NCI-H460 (cell line): ENCODE data around the gene CENPC. TPM values are rescaled to one million over a fixed set of nuclear protein-coding genes. Genes with fewer than 3 reads are reported as not detected.
"Not testable (repeated sequence)": the region's sequence is repeated elsewhere in the genome, so short reads cannot be mapped to it uniquely, and the experiment has no call there.

Source experiments
- DNase-seq: peaks from one replicate; pipeline ENCODE4 v3.0.0-alpha.2; 2016; ENCODE audit warnings: low read depth; ENCODE audit errors: extremely low read depth
- total RNA-seq: library from RNA; depleted of rRNA; stranded (reverse); fragments of >200 nt; shearing (Covaris generic); gene quantifications from 2 replicates; pipeline ENCODE4 v1.2.3, GENCODE V29; 2014

The CENPC gene
- total RNA-seq, 1 experiment from 2014 or later, result 13.9 TPM

DNA sequence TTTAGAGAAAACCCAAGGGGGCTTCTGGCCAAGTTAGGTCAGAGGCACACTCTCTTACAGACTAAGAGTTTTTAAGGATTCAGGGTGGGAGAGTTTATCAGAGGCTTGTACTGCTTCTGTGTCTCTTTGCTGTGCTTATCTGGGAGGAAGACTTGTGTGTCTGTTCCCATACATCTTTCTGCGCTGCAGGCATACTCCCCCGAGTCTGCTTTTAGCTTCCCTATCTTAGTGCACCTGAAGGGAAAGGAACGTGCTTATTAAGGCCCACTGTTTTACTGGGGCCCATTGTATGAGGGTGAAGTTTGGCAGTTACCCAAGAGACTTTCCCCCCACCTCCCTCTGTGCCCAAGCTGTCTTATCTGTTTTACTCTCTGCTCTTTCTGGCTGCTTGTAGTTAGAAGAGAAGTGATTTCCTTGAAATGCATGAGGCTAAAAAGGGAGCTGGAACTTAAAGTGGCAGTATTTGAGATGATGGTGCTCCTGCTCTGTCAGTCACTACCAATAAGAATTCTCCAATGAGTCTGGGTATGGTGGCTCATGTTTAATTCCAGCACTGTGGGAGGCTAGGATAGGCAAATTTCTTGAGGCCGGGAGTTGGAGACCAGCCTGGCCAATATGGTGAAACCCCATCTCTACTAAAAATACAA is 7.0 kb upstream of the CENPC start:
- DNase-seq, result not testable (repeated sequence)

DNA sequence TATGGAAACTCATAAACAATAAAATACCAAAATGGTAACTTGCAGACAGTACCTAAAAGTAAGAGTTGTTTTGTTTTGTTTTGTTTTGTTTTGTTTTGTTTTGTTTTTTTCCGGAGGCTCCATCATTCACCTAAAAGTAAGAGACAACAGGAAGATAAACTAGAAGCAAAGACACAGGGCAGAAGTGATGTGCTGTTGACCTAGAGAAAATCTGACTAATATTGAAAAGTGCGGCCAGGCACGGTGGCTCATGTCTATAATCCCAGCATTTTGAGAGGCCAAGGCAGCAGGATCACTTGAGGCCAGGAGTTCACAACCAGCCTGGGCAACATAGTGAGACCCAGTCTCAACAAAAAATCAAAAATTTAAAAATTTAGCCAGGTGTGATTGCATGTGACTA is 5.6 kb upstream of the CENPC start:
- no peak for DNase-seq

DNA sequence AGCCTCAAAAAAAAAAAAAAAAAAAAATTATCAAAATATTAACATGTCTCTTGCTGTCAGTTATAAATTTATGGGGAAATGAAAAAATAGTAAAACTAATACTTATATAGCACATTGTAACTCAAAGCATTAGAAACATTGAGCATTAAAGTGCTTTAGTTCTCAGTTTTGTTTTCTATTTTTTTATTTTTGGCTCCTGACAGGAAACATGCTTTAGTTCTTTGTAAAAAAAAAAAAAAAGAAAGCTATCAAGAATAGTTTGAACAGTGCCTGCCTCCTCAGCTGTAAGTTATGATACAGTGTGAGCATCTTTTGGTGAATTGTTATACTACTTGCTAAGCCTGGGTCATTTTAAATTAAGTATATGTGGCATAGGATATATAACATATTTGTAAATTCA is 5.1 kb upstream of the CENPC start:
- DNase-seq, result no peak

DNA sequence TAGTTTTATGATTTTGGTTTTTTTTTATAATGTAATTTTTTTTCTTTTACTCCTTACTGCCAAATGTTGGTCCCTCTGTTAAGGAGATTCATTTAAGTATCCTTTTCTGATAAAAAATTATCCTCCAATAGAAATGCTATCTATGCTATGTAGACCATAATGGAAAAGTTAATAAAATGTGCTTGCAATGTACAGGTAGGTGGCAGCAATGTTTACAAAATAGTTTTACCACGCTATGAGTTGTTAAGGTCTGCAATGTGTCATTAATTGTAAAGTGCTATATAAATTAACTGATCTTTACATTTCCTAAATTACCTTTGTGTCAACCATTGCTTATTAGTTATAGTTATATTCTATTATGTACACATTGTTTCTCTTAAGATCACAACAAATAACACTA is 3.8 kb upstream of the CENPC start:
- peak; percentile 8 for DNase-seq

DNA sequence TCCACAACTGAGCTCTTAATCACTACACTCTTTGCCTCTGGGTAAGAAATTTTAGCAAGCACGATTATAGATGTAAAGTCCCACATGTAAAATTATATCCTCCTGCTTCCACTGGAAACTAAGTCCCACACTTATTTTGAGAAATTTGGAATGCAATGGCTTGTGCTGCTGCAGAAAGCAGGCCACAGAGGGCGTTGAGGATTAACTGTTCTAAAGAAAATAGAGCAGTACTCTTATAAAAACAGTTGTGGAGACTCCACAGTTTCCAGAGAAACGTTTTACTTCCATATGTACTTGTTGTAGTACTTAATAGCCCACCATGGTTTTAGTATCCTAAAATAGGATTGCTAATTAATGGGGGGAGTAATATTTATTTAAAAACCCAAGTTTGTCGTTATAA is 1.7 kb upstream of the CENPC start:
- no peak for DNase-seq

DNA sequence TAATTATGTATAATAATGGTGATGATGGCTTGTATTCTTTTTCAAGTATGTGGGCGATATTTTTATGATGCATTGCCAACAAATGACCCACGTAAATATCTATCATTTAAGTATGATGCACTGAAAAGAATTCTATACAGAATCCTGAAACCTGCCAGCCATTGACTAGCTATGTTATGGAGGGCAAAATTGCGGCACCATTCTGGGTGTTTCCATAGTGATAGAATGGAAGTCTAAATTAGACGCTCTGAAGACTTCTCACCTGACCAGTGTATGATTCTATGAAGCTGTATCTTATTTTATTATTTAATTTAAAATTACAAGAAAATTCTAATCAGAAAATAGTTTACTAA is 677 bp upstream of the CENPC start:
- no peak for DNase-seq

DNA sequence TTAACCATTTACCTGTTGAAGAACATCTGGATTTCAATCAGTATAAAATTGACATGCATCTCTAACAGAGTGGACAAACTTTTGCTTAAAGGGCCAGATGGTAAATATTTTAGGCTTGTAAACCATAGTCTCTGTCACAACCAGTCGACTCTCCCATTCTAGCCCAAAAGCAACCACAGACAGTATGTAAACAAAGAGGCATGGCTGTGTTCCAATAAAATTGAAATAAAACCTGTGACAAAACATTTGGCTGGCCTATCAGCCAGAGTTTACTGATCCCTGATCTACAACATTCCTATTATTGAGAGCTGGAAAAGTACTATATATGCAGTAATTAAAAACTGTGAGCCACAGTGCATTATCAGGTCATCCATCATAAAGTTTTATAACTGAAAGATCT is 3.2 kb downstream of the CENPC start:
- DNase-seq, result no peak

DNA sequence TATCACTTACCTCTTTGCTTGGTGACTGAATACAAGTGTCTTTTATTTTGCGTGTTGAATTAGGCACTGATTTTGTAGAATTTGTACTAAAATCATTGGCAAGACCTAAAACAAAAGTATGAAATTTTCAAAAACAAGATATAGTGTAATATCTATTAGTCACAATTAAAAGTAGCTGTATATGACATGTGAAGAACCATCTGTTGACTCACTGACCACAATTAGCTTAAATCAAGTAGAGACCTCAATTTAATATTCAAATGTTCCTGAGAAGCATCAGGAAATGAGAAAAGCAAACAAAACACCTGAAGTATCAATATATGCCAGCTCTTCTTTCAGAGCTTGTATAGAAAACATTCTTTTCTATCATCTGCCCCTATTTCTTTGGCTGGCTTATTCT is 5.5 kb downstream of the CENPC start:
- no peak for DNase-seq

DNA sequence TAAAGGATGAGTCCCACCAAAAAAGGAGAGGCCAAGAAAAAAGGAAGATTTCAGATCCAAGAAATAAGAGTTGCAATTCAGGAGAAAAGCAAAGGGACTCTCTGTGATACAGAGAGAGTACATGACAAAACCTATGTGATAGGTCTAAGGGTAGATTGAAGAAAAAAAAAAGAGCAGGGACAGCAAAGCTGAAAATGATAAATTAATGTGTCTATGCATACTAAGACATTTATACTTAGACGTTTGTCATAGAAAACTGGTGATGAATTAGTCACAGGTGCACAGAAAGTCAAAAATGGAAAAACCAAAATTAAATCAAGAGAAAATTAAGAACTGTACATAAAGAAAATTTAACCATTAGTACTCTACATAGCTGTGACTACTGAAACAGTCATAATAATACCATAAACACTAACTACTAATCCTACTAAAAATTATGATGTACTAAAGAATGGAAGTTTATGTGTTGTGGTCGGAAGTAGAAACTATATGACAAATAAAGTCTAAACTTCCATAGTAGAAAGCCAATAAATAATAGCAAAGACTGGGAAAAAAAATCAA is 9.9 kb downstream of the CENPC start:
- no peak for DNase-seq

DNA sequence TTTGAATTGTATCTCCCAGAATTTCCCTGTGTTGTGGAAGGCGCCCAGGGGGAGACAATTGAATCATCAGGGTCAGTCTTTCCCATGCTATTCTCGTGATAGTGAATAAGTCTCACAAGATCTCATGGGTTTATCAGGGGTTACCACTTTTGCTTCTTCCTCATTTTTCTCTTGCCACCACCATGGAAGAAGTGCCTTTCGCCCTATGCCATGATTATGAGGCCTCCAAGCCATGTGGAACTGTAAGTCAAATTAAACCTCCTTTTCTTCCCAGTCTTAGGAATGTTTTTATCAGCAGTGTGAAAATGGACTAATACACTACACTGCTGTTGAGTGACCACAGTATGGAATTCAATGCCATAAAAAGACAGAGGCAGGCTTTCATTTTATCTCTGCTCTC is 12.2 kb downstream of the CENPC start:
- DNase-seq, result no peak

DNA sequence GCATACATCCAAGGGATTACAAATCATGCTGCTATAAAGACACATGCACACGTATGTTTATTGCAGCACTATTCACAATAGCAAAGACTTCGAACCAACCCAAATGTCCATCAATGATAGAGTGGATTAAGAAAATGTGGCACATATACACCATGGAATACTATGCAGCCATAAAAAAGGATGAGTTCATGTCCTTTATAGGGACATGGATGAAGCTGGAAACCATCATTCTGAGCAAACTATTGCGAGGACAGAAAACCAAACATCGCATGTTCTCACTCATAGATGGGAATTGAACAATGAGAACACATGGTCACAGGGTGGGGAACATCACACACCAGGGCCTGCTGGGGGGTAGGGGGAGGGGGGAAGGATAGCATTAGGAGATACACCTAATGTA is 12.9 kb downstream of the CENPC start:
- not testable (repeated sequence) for DNase-seq

DNA sequence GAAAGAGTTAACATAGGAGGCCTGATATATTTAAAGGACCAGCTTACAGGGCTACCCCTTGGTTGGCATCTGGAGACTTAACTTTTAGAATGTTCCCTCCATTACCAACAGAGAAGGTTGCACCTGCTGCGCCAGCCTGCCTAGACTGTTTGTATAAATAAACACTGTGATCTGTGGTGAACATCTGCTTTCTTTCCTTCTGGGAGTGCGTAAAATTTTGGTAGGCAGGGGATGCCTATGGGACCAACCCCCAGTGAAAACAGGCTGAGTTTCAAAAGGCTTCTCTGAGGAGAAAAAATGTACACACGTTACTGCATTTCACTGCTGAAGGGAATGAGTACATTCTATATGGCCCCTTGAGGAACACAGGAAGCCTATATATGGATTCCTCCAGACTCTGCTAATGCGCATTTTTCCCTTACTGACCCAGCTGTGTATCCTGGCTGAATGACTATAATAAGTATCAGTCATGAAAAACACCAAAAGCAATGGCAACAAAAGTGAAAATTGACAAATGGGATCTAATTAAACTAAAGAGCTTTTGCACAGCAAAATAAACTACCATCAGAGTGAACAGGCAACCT is 13.8 kb downstream of the CENPC start:
- DNase-seq, result no peak

DNA sequence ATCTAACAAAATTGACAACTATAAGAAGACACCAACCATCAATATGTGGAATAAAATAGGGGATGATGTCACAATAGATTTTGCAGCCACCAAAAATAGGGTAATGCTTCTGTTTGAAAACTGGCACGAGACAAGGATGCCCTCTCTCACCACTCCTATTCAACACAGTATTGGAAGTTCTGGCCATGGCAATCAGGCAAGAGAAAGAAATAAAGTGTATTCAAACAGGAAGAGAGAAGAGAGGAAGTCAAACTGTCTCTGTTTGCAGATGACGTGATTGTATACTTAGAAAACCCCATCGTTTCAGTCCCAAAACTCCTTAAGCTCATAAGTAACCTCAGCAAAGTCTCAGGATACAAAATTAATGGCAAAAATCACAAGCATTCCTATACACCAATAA is 21.2 kb downstream of the CENPC start:
- not testable (repeated sequence) for DNase-seq

DNA sequence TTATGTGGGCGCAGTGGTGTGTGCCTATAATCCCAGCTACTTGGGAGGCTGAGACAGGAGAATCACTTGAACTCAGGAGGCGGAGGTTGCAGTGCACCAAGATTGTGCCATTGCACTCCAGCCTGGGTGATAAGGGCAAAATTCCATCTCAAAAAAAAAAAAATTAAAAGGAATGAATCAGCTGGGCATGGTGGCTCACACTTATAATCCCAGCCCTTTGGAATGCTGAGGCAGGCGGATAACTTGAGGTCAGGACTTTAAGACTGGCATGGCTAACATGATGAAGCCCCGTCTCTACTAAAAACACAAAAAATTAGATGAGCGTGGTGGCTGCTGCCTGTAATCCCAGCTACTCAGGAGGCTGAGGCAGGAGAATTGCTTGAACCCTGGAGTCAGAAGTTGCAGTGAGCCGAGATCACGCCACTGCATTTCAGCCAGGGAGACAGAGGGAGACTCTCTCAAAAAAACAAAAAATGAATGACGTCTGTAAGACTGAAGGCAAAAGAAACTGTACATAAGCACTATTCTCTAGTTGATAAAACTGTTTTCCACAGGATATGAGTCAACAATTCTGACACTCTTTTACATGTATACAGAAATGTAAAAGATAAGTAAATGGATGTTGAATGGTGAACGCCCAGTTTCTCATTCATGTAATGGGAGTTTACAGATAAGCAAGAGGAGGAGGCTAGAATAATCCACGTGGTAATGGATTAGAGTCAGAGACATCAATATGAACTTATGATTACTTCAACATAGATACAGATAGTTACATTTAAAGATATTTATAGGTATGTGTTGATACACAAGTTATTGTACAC is 22.2 kb downstream of the CENPC start:
- DNase-seq, result peak; percentile 0

DNA sequence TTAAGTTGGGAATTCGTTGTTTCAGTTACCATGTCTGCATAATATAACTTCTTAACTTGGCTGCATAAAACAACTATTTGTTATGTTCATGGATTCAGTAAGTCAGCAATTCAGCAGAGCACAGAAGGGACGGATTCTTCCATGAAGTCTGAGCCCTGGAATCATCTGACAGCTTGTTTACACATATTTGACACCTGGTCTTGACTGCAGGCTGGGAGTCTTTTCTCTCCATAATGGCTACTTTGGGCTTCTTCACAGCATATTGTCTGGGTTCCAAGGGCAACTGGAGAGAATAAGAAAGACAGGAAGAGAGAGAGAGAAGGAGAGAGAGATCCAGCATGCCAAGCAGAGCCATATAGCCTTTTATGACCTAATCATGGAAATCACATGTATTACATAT is 23.1 kb downstream of the CENPC start:
- DNase-seq, result no peak

DNA sequence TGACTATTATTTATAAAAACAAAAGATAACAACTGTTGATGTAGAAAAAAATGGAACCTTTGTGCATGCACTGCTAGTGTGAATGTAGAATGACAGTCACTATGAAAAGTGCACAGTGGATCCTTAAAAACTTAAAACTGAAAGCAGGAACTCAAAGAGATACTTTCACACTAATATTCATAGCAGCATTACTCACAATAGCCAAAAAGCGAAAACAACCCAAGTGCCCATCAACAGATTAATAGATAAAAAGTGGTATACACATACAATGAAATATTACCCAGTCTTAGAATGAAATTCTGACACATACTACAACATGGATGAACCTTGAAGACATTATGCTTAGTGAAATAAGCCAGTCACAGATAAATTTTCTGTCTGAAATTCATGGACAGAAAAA is 23.8 kb downstream of the CENPC start:
- no peak for DNase-seq

DNA sequence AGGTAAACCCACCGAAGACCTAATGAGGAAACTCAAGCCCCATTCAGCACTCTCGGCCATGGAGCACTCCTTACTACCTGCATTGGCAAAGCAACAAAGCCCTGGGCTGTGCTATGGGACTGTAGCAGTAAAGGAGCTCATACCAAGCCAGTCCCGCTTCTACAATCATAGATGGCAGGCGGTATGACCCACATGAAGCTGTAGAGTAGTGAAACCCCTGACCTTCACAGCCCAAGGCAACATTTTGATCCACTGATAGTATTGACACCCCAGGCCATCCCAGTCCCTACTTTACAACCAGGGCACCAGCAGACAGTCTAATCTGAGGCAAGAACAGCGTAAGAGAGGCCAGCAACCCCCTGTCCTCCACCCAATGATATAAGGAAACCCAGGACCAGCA is 25.2 kb downstream of the CENPC start:
- DNase-seq, result no peak

DNA sequence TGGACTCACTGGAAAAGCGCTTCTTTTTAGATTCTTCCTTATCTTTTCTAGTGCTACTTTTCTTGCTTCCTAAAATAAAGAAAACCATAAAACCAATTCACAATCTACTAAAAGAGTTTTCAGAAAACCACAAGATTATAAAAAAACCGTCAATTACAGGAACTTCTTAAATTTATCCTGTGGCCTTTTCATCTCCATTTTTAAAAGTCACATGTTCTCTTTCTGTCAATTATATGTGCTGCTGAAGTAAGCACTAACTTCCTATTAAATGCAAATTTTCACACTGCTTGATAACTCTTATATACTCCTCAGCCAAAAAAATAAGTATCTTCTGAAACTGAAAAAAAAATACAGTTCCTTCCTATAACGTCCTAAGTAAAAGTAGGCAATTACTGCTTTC is 32.8 kb downstream of the CENPC start:
- DNase-seq, result no peak

DNA sequence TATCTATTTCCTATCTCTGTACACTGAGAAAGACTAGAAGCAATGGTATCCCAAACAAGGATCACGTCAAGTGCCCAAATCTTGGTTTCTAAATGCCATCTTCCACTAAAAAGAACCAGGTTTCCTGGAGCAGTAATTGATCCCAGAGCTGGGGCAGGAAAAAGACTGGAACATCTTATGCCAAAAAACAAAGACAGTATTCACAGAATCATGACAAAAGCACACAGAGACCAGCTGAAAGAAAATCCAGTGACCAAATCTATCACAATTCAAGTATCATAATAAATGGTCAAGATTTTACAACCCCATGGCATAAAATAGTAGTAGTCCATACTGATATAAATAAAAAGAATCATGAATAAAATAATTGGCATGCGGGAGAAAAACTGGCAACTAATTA is 44.9 kb downstream of the CENPC start:
- no peak for DNase-seq

DNA sequence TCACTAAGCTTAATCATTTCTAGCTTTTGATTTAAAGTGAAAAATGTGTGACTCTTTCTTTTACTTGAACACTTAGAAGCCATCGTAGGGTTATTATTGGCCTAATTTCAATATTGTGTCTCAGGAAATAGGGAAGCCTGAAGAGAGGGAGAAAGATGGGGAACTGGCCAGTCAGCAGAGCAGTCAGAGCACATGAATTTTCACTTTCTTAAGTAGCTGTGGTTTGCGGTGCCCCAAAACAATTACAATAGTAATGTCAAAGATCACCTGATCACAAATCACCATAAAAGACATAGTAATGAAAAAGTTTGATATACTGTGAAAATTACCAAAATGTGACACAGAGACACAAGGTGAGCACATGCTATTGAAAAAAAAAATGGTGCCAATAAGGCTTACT is 45.5 kb downstream of the CENPC start:
- no peak for DNase-seq

DNA sequence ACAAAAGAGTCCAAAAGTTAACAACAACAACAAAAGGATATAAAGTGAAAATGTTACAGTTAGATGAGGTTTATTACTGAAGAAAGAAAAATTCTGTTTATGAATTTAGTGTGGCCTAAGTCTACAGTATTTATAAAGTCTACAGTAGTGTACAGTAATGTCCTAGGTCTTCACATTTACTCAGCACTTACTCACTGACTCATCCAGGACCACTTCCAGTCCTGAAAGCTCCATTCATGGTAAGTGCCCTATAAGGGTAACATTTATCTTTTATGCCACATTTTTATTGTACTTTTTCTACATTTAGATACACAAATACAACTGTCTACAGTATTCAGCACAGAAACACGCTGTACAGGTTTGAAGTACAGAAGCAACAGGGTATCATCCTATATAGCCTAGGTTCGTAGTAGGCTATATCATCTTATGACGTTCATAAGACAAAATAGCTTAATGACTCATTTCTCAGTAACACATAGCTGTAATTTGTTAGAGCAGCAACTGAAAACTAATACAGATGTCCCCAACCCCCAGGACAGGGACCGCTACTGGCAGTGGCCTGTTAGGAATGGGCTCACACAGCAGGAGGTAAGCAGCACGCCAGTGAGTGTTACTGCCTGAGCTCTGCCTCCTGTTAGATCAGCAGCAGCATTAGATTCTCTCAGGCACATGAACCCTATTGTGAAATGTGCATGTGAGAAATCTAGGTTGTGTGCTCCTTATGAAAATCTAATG is 61.3 kb downstream of the CENPC start:
- DNase-seq, result peak; percentile 90
